HG03060 (cell line): Measurements from ENCODE around the gene RGS14.
A peak's percentile ranks its signal among the peaks of the same experiment; 100 is the strongest.
"Not testable (repeated sequence)": the region's sequence is repeated elsewhere in the genome, so short reads cannot be mapped to it uniquely, and the experiment has no call there.

Experiments
- ATAC-seq: cut with Tn5 transposase; IDR thresholded peaks from one replicate; pipeline ENCODE4 v1.9.1; 2021; ENCODE audit warnings: low read depth, moderate number of reproducible peaks; ENCODE audit not compliant: unreplicated experiment

Gene RGS14

GRCh38 chr5:177375516-177375915 lies 17.8 kb downstream of the RGS14 start:
- ATAC-seq = not testable (repeated sequence)

GRCh38 chr5:177376107-177376506 lies 18.4 kb downstream of the RGS14 start:
- no peak for ATAC-seq

DNA sequence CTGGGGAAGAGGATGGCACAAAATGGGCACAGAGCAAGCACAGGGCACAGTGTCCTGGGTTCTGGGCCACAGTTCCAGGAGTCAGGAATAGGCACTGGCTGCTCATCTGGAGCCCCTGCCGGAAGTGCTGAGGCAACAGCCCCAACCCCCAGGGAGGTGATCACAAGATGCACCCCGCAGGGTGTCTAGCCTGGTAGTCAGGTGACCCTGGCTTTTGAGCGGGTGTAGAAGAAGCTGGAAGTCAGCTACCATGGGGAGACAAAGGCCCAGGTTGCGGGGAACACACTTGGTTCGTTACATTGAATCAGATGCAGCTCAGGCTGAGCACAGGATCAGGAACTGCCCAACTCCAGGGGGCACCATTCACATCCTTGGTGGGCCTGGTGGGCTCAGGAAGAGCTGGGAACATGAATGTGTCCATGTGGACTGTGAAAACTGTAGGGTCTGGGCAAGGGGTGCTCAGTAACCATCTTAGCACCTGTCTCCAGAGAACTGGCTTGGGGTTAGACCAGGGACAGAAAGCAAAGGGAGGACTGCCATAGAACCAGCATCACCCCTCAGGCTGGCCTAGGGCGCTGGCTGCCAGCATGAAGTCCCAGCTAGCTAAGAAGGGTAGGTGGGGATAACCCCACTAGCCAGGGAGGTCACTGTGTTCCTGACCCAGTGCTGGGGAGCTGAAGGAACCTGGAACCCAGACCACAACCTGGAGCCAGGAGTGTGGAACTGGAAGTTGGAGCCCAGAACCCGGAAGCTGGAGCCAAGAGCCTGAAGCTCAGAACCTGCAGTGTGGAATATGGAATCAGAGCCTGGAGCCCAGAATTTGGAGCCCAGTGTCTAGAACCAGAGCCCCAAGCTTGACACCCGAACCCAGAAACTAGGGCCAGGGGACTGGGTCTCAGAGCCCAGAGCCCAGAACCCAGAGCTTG lies 20.4 kb downstream of the RGS14 start:
- no peak for ATAC-seq

GRCh38 chr5:177378884-177379883 lies 21.5 kb downstream of the RGS14 start:
- ATAC-seq = peak; percentile 57

DNA sequence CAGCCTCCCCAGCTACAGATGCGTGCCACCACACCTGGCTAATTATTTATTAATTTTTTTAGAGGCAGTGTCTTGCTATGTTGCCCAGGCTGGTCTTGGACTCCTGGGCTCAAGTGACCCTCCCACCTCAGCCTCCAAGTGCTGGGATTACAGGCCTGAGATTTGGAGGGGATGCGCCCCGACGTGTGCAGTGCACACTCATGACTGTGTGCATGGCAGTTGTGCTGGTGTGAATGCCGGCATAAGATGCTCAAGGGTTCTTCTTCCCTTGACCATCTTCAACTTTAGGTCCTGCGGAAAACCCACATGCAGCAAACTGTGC lies 23.0 kb downstream of the RGS14 start:
- ATAC-seq = no peak

GRCh38 chr5:177382423-177383029 lies 24.8 kb downstream of the RGS14 start:
- no peak for ATAC-seq

DNA sequence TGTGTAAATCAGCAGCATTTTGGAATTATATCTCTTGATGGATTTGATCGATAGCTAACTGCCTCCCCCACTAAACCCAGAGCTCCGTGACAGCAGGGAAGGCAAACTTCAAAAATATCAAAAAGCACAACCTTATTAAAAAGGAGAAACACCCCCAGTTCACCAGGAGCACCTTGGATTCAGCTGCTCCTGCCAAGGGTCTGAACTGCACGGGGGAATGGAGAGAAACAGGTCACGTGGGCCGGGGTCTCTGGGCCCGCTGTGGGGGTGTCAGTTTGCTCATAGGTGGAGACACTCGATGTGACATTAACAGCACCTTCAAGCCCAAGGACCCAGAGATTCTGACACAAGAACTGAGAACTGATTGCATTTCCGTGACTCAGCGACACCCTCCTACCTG lies 25.5 kb downstream of the RGS14 start:
- ATAC-seq = no peak

GRCh38 chr5:177384134-177384533 lies 26.4 kb downstream of the RGS14 start, which contains the start of gene SLC34A1:
Gene SLC34A1, plus strand, starts transcription at chr5:177384434. Its CDS starts 1,308 bp downstream, at chr5:177385742.
- ATAC-seq = no peak

DNA sequence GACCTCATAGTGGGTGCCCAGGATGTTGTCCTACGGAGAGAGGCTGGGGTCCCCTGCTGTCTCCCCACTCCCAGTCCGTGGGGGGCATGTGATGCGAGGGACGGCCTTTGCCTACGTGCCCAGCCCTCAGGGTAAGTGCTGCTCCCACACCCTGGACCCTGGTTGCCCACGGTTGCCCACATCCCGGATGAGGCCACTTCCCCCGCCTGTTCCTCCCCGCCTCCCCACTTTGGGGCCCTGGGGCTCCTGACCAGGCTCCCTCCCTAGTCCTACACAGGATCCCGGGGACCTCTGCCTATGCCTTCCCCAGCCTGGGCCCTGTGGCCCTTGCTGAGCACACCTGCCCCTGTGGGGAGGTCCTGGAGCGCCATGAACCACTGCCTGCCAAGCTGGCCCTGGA lies 28.0 kb downstream of the RGS14 start:
- no peak for ATAC-seq

DNA sequence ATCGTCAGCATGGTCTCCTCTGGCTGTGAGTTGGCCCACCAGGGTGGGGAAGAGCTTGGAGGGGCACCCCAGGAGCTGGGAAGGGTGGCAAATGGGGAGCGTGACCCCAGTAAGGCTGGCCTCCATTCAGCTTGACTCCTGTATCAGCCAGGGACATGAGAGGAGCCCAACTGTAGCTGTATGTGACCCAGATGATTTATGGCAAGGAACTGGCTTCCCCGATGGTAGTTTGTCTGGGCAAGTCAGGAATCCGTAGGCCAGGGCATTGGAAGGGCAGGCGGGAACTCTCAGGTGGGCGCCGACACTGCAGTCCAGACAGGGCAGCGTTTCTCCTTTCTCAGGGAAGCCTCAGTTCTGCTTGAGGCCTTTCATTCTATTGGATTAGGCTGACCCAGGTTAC lies 28.8 kb downstream of the RGS14 start:
- no peak for ATAC-seq

GRCh38 chr5:177387405-177387804 lies 29.7 kb downstream of the RGS14 start:
- ATAC-seq = no peak

DNA sequence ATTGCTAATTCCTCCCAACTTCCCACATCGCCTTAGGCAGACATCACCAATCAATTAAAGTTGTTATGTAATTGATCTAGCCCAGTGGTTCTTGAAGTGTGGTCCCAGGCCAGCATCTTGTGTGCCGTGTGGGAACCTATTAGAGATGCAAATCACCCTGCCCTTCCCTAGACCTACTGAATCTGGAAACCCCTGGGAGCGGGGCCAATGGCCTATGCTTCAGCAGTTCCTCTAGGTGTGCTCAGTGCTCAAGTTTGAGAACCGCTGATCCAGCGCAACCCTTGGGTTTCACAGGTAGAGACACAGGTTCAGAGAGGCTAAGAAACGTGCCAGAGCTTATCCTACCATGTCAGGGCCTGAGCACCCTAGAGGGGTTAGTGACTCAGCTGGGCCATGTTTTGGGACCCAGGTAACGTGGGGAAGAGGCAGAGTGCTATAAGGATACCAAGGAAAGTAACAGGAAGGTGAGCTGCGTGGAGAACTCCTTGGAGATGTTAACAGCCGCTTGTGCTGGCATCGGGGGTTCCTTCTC lies 30.9 kb downstream of the RGS14 start:
- no peak for ATAC-seq

DNA sequence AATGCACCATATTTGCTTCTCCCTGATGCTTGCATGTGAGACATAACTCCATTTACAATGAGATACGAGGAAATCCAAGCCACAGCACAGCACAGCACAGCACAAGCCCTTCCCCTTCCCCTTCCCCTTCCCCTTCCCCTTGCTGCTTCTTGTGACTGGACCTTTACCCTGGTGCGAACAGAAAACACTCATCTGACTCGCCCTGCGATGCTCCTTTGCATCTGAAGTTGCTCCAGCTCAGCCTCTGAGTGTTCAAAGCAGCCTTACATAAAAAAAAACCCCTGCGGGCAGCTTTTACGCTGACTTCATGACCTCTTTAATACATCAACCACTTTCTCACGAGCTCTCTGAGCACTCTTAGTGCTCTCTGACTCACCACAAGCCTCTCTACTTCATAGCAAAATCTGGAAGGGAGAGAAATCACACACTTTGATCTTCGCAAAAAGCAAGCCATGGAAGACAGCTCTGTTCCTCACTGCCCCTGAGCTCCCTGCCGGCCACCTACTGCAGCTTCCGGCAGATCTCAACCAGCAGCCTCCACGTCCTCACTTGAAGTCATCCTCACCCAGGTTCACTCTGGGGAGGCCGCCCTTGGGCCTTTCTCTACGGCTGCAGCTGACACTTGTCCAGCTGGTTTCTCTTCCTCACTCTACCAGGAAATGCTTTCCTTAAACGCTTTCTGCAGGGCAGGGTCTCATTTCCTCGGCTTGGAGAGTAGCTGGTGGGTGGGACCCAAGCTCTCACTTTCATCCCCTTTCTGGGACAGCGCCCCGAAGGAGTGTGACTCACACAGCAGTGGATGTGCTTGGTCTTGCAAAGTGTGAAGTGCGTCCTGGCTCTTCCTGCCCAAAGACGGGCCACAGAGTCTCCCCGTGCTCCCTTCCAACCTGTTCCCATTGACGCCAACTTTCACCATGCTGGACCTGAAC lies 31.8 kb downstream of the RGS14 start:
- ATAC-seq = no peak

DNA sequence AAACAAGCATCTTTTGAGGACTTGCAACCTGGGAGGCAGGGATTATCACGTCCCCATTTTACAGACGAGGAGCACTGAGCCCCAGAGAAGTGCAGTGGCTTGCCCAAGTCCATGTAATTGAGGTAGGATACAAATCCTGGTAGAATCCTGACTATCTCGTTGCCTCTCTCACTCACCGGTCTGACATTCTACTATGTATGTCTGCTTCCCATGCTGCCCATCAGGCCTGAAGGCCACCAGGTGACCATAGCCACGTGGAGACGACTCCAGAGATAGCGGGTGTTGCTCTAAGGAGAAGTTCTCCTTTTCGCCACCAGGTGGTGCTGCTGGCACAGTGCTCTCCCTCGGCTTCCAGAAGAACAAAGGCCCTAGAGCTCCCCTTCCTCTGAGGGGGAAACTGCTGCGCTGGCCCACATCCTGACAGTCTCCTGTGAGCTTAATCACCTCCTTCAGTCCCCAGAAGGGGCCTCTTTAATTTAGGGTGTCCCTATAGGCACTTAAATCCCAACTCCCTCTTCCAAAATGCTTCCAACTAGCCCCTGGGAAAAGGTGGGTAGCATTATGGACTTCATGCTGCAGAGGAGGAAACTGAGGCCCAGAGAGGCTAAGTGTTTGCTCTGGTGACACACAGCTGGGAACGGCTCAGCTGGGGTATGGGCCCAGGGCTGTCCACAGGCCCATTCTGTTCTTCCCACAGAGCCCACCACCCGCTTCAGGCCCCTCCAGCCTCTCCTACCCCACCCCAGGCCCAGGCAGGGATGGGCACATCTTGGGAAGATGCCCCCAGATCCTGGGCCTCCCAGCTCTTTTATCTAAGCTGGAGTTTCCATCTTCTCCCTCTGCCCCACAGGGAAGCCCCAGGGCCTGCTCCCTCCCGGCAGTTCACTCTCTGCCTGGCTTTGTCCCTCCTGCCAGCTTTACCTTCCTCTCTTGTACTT lies 32.9 kb downstream of the RGS14 start:
- ATAC-seq = no peak

DNA sequence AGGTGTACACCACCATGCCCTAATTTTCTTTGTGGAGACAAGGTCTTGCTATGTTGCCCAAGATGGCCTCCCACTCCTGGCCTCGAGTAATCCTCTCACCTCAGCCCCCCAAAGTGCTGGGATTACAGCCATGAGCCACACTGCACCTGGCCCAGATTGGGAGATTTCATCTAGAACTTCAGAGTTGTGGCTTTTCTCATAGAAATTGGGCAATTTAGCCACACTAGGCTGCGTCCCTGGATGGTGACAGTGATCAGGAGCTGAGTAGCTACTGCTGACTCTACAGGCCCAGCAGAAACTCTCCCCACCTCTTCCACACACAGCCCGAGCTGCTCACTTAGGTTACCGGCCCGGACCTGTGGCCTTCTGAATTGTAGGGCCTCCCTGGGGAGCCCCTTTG lies 35.0 kb downstream of the RGS14 start:
- no peak for ATAC-seq

DNA sequence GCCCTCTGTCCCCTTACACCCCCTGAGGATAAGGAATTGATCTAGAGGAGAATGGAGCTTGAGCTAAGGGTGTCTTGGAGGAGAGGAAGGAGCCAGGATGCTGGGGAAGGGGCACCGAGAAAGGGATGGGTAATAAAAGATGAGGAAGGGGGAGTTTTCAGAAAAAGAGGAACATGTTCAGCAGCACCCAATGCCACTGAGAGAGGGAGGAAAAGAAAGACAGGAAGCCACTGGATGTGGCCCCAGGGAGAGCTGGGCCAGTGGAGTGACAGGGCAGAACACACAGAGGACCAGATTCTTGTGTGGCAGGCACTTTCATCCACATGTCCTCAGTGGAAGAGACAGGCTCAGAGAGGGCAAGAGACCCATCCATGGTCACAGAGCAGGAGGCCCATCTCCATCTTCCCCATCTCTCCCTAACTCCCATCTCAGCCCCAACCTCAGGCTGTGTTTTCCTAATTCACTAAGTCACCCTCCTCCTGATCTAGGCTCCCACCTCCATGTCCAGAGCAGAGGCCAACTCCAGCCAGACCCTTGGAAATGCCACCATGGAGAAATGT lies 35.6 kb downstream of the RGS14 start:
- no peak for ATAC-seq

- no peak for ATAC-seq
These were observed 36.3 kb downstream of the RGS14 start for GRCh38 chr5:177393990-177394389.

DNA sequence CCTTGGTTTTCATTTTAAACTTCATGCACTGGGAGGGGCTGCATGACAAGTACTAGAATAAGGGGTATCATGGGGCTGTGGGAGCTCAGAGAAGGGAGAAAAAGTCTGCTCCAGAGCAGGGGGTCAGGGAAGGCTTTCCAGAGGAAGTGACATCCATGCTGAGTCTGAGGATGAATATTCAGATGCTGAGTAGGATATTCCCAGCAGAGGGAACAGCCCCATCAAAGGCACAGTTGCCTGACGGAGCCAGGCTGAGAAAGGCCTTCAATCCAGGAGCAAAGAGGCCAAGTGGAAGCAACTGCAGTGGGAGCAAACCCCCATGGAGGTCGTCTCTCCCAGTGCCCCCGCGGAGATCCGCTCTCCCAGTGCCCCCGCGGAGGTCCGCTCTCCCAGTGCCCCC lies 38.4 kb downstream of the RGS14 start:
- no peak for ATAC-seq
